ENCODE results near the gene LHPP. TPM values are rescaled to one million over a fixed set of nuclear protein-coding genes. Genes with fewer than 3 reads are reported as not detected.

Gene LHPP
- total and polyA plus RNA-seq, 10 of the 15 experiments (the other 5 are each of a cell fraction or from before 2014, with no cell fraction given) = 0.79 to 9.8 (median 6.7) TPM

GRCh38 chr10:124628676-124629021 is 167.0 kb downstream of the LHPP start:
- H3K9ac ChIP-seq (ENCODE audit: control insufficient read depth, insufficient read depth, low read length) = no peak overlapping the region
- no peak for TF ChIP-seq RCOR1 (conservative IDR thresholded peaks at IDR 0.05; ENCODE audit: low read depth, low read length)
- no peak for TF ChIP-seq RAD21 (IDR thresholded peaks at IDR 0.05; ENCODE audit: insufficient read depth, low read depth, low read length)
- no peak for TF ChIP-seq IKZF1 (conservative IDR thresholded peaks at IDR 0.05)
- TF ChIP-seq NR2F1 (conservative IDR thresholded peaks at IDR 0.05) = no peak
- no peak for TF ChIP-seq ZBED1 (IDR thresholded peaks at IDR 0.05; ENCODE audit: borderline replicate concordance)
- no peak for TF ChIP-seq PAX8 (IDR thresholded peaks at IDR 0.05)
- TF ChIP-seq MTA3 (IDR thresholded peaks at IDR 0.05; ENCODE audit: borderline replicate concordance, low read length) = no peak
- TF ChIP-seq LARP7 (IDR thresholded peaks at IDR 0.05) = no peak
- no peak for TF ChIP-seq POLR2A (IDR thresholded peaks at IDR 0.05; ENCODE audit: low read depth, low read length)
- no peak for TF ChIP-seq BCL3 (IDR thresholded peaks at IDR 0.05; ENCODE audit: borderline replicate concordance, insufficient read depth, low read depth, low read length, poor library complexity, severe bottlenecking)
- TF ChIP-seq RELA (IDR thresholded peaks at IDR 0.05; ENCODE audit: borderline replicate concordance, partially characterized antibody) = no peak
- no peak for TF ChIP-seq NRF1 (conservative IDR thresholded peaks at IDR 0.05; ENCODE audit: low read depth, low read length)
- TF ChIP-seq NFYA (IDR thresholded peaks at IDR 0.05; ENCODE audit: borderline replicate concordance, low read depth, low read length) = no peak
- DNase-seq (ENCODE audit: low read depth, low spot score) (no peak), ATAC-seq (no peak), FAIRE-seq (no peak)
- no peak overlapping the region for H3K27ac ChIP-seq (ENCODE audit: control insufficient read depth, insufficient read depth)
- no TSS peak for BruUV-seq (replicated peaks)
- H3K9me3 ChIP-seq (replicated peaks; ENCODE audit: control insufficient read depth, insufficient read depth, low read length) = no peaks in the 10 kb centered on the region
- POLR2A ChIA-PET = no interaction called here
- H3K4me1 ChIP-seq (ENCODE audit: control insufficient read depth, insufficient read depth, low read length) = peaks cover 25% of the 10 kb centered on the region
- in situ Hi-C loops (cut with MboI) (no loop called here), intact Hi-C loops (cut with micrococcal nuclease; ENCODE audit: unreplicated experiment) (loop anchor here (5.0 kb wide), 2 partner anchors 89 to 114 kb away; partner anchors contain the start of gene FAM53B)
- no peaks in the 10 kb centered on the region for H3K27me3 ChIP-seq (replicated peaks in 1 of 2; ENCODE audit: control insufficient read depth in 2 of 2, insufficient read depth in 2 of 2, low read length in 1 of 2)
- no peaks in the 10 kb centered on the region; the same call in 1 of the 2 replicates for H4K20me1 ChIP-seq (ENCODE audit: control insufficient read depth, insufficient read depth)
- CTCF ChIA-PET = interaction anchor here (5.9 kb wide), 1 partner anchor 112 kb away, joined by 44 read pairs; no protein-coding TSS in a partner anchor
- H3K36me3 ChIP-seq (ENCODE audit: control insufficient read depth in 2 of 2, insufficient read depth in 2 of 2, low read length in 1 of 2) = peaks cover 0 to 7% of the 10 kb centered on the region in 2 experiments; a peak in 2 of 4 replicates
- SMC1A ChIA-PET (ENCODE audit: uncharacterized antibody, unreplicated experiment) = interaction anchor here (1.1 to 4.0 kb wide), 4 partner anchors 58 to 112 kb away, joined by 3 to 16 read pairs (median 8); no protein-coding TSS in a partner anchor
- no peaks in the 10 kb centered on the region; the same call in 1 of the 2 replicates for H3K79me2 ChIP-seq (ENCODE audit: control insufficient read depth, insufficient read depth, low read length)
- RAD21 ChIA-PET (ENCODE audit: unreplicated experiment) = interaction anchor here (1.2 to 4.4 kb wide), 4 partner anchors 20 to 112 kb away, joined by 3 to 23 read pairs (median 11); no protein-coding TSS in a partner anchor
- no peak overlapping the region for H3K4me3 ChIP-seq
- no peak overlapping the region for H3K4me2 ChIP-seq (ENCODE audit: control insufficient read depth, insufficient read depth)
- no peak overlapping the region for H2AFZ ChIP-seq (ENCODE audit: control insufficient read depth, low read depth, low read length)
- 88% methylated on average over 8 of the region's 9 CpGs for WGBS (ENCODE audit: insufficient coverage, insufficient replicate concordance, low lambda C conversion rate, missing lambda C conversion rate)
